Tibial nerve (tissue), 4 donors: ENCODE measurements around the gene PPM1H. TPM values are rescaled to one million over a fixed set of nuclear protein-coding genes. Genes with fewer than 3 reads are reported as not detected.
A peak's percentile ranks its signal among the peaks of the same experiment; 100 is the strongest.

Experiments used
- DNase-seq, 2 donors: peaks; one replicate each; pipeline ENCODE4 v3.0.0-alpha.2; 2019; ENCODE audit warnings: low spot score in 2 of 2
- H3K27ac ChIP-seq, 4 donors: fragments of 200-600 bp; sonication (generic) in 3 of 4; one replicate each; pipeline ENCODE4 v1.5.1; 2017 to 2019; ENCODE audit warnings: mild to moderate bottlenecking in 1 of 4
- H3K27me3 ChIP-seq, 2 donors: fragments of 200-600 bp; sonication (generic) in 1 of 2; one replicate each; pipeline versions ENCODE4 v1.5.1 to v1.6.0; 2017 to 2019
- H3K36me3 ChIP-seq, 3 donors: fragments of 200-600 bp; sonication (generic); one replicate each; pipeline ENCODE4 v1.5.1; 2018 to 2019
- H3K4me1 ChIP-seq, 4 donors: fragments of 200-600 bp; sonication (generic) in 3 of 4; one replicate each; pipeline ENCODE4 v1.5.1; 2017 to 2019
- H3K4me3 ChIP-seq, 4 donors: fragments of 200-600 bp; sonication (generic) in 3 of 4; one replicate each; pipeline ENCODE4 v1.5.1; 2017 to 2019; ENCODE audit warnings: mild to moderate bottlenecking in 1 of 4, moderate library complexity in 1 of 4
- H3K9me3 ChIP-seq, 4 donors: fragments of 200-600 bp; sonication (generic) in 3 of 4; one replicate each; pipeline ENCODE4 v1.5.1; 2017 to 2019
- CTCF ChIP-seq, 5 experiments: fragments of 200-600 bp in 3 of 5; fragments of 450-650 bp in 2 of 5; sonication (generic) in 3 of 5; IDR thresholded peaks; one replicate each; pipeline ENCODE4 v1.5.1; 2016 to 2019; ENCODE audit warnings: antibody characterized with exemption in 5 of 5, mild to moderate bottlenecking in 3 of 5, moderate library complexity in 2 of 5
- EP300 ChIP-seq, 2 donors: sonication (generic); formaldehyde crosslinking; IDR thresholded peaks; one replicate each; pipeline ENCODE4 v1.6.1; 2017; ENCODE audit warnings: antibody characterized with exemption in 2 of 2, mild to moderate bottlenecking in 1 of 2
- POLR2A ChIP-seq, 2 donors: fragments of 450-650 bp; IDR thresholded peaks; one replicate each; pipeline ENCODE4 v1.6.1; 2017; ENCODE audit warnings: antibody characterized with exemption in 2 of 2, mild to moderate bottlenecking in 2 of 2, moderate library complexity in 2 of 2
- WGBS, 2 donors: methylation state at CpG; one replicate each; pipeline ENCODE4 v1.1.5; 2018; 5-methylcytosine and 5-hydroxymethylcytosine counted together
- total RNA-seq, 4 donors: library from RNA; depleted of rRNA; stranded (reverse); fragments of >200 nt; gene quantifications; one replicate each; pipeline ENCODE4 v1.1.0, GENCODE V29; 2016

Gene PPM1H
- total RNA-seq, 4 donors from 2014 or later, result 0.78 to 2.6 (median 1.3) TPM

DNA sequence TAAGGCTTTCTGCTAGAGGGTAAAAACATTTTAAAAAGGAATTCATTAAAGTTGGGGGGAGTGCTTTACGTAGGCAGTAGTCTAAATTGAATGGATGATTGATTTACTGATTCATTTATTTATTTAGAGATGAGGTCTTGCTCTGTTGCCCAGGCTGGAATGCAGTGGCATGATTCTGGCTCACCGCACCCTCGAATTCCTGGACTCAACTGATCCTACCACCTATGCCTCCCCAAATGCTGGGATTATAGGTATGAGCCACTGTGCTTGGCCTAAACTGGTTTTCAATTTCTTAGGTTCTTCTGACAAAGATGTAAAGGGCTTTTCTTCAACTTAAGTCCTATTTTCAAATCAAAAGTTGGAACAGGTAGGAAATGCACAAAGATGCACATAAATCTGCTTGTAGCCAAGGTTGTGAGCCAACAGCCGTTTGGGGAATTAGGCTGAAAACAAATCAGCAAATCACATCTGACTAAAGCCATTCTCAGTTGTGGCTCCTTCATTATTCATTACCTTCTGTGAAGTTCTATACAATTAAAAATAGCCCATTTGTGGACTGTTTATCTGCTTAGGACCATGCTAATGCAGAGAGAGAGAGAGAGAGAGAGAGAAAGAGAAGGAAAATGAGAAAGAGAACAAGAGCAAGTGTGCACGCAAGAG, 218.0 kb downstream of the PPM1H start:
- H3K4me1 ChIP-seq, result peaks cover 0 to 36% (median 5%) of the 10 kb centered on the region in 4 donors
- TF ChIP-seq POLR2A (IDR thresholded peaks at IDR 0.05) (no peak), CTCF (IDR thresholded peaks at IDR 0.05) (no peak), EP300 (IDR thresholded peaks at IDR 0.05) (no peak)
- H3K27ac ChIP-seq, result no peak overlapping the region
- WGBS, 2 donors, result 60 to 68% methylated on average over 5 of the region's 5 CpGs
- DNase-seq, result no peak
- no peaks in the 10 kb centered on the region for H3K27me3 ChIP-seq
- no peaks in the 10 kb centered on the region for H3K9me3 ChIP-seq
- H3K36me3 ChIP-seq, result no peaks in the 10 kb centered on the region
- H3K4me3 ChIP-seq, result no peak overlapping the region

- H3K4me3 ChIP-seq, result no peak overlapping the region
- no peaks in the 10 kb centered on the region for H3K9me3 ChIP-seq
- DNase-seq, result no peak
- no peaks in the 10 kb centered on the region for H3K27me3 ChIP-seq
- H3K4me1 ChIP-seq, result peaks cover 0 to 42% (median 5%) of the 10 kb centered on the region in 4 donors
- TF ChIP-seq POLR2A (IDR thresholded peaks at IDR 0.05) (no peak), EP300 (IDR thresholded peaks at IDR 0.05) (no peak), CTCF (IDR thresholded peaks at IDR 0.05) (no peak)
- WGBS, 2 donors, result 98 to 99% methylated on average over 3 of the region's 3 CpGs
- H3K27ac ChIP-seq, result no peak overlapping the region
- no peaks in the 10 kb centered on the region for H3K36me3 ChIP-seq
Observed at GRCh38 chr12:62716037-62716436, 218.9 kb downstream of the PPM1H start.

DNA sequence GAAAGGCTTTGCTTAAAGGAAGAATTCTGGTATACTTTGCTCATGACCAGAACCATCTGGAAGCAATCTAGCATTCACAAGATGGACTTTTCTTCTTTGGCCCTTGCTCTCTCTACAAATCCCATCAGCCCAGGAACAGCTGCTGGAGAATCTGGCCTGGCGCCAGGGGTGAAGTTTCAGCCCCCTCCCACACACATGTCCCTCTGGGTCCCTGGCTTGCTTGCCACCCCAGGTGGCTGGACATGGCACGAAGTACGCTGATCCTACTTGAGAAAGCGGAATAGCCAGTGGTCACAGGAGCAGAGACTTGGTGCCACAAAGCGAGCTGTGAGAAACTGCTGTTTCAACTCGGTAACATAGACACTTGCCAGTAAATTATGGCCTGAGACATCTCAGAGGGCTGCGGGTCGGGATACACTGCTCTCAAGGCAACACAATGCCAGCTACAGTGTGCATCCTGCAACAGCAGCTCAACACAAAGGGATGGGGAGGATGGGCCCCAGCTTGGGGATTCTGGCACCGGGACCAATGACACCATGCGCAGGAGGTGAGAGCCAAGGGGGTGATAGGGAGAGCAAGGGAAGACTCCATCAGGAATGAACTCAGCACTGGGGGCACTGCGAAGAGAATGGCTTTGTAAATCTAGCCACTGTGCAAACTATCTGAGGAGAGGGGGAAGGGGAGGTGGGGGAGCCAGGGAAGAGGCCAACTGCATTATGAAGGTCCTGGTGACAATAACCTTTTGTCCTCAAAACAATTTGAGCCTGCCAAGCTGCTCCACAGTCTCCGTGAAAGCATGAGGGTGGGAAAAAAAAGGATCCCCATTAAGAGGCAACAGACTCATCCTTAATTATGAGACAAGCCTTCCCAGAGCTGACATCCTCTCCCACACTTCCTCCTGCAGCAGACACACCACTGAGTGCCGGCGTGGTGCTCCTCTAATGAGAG, 219.9 kb downstream of the PPM1H start:
- H3K36me3 ChIP-seq, result no peaks in the 10 kb centered on the region
- H3K9me3 ChIP-seq, result no peaks in the 10 kb centered on the region
- H3K27me3 ChIP-seq, result no peaks in the 10 kb centered on the region
- peaks cover 0 to 33% (median 5%) of the 10 kb centered on the region in 4 donors for H3K4me1 ChIP-seq
- TF ChIP-seq CTCF (IDR thresholded peaks at IDR 0.05), result no peak
- peak in 1 of 2 donors; percentile 26 for TF ChIP-seq EP300 (IDR thresholded peaks at IDR 0.05)
- no peak for TF ChIP-seq POLR2A (IDR thresholded peaks at IDR 0.05)
- H3K4me3 ChIP-seq, result no peak overlapping the region
- peak in 1 of 2 donors; percentile 40 for DNase-seq
- peak overlapping the region in 2 of 4 donors; percentile 73 to 79 for H3K27ac ChIP-seq
- 50 to 51% methylated on average over 14 of the region's 14 CpGs for WGBS, 2 donors

DNA sequence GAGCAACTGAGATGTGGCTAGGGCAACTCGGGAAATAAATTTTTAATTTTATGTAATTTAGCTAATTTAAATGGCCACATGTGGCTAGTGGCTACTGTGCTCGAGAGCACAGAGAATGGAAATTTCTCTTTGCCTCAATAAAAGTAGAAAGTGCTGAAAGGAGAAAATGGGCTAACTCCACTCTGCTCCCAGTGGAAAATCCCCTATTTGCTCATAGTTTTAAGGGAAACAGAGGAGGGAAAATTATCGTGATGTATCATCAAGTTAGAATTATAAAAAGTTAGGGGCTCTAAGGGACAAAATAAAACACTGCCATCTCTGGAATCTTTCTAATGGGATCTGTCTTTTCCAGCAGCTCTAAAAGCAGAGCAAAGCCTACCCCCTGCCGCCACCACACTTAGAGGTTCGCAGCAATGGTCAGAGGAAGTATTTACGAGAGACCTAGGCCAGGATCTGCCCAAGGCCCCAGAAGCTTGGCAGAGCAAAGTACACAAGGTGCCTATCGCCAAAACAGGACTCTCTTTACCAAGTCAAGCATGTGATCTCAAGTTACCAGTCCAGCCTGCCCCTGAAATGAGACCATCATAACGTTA, 220.7 kb downstream of the PPM1H start:
- TF ChIP-seq POLR2A (IDR thresholded peaks at IDR 0.05), result no peak
- TF ChIP-seq EP300 (IDR thresholded peaks at IDR 0.05), result no peak
- TF ChIP-seq CTCF (IDR thresholded peaks at IDR 0.05), result no peak
- H3K27me3 ChIP-seq, result no peaks in the 10 kb centered on the region
- H3K4me1 ChIP-seq, result peaks cover 0 to 31% (median 6%) of the 10 kb centered on the region in 4 donors
- H3K4me3 ChIP-seq, result no peak overlapping the region
- DNase-seq, result no peak
- WGBS, 2 donors, result 68 to 70% methylated on average over 8 of the region's 8 CpGs
- H3K36me3 ChIP-seq, result no peaks in the 10 kb centered on the region
- peak overlapping the region in 2 of 4 donors; percentile 73 to 79 for H3K27ac ChIP-seq
- H3K9me3 ChIP-seq, result no peaks in the 10 kb centered on the region
